Activated naive CD8-positive, alpha-beta T cell (primary cell): ENCODE results near the gene RELA.
A peak's percentile ranks its signal among the peaks of the same experiment; 100 is the strongest.

Experiments used
- H3K27ac Mint-ChIP-seq: one replicate; pipeline ENCODE4 v1.8.0; 2021; ENCODE audit warnings: mixed read lengths
- H3K27me3 Mint-ChIP-seq: one replicate; pipeline ENCODE4 v1.8.0; 2021; ENCODE audit warnings: mixed read lengths
- H3K36me3 Mint-ChIP-seq: one replicate; pipeline ENCODE4 v1.8.0; 2021; ENCODE audit warnings: mixed read lengths
- H3K4me1 Mint-ChIP-seq: one replicate; pipeline ENCODE4 v1.8.0; 2021; ENCODE audit warnings: low read depth, mixed read lengths
- H3K4me3 Mint-ChIP-seq: one replicate; pipeline ENCODE4 v1.8.0; 2021; ENCODE audit warnings: mild to moderate bottlenecking, mixed read lengths
- H3K9me3 Mint-ChIP-seq: one replicate; pipeline ENCODE4 v1.8.0; 2021; ENCODE audit warnings: low read depth, mixed read lengths

The RELA gene

DNA sequence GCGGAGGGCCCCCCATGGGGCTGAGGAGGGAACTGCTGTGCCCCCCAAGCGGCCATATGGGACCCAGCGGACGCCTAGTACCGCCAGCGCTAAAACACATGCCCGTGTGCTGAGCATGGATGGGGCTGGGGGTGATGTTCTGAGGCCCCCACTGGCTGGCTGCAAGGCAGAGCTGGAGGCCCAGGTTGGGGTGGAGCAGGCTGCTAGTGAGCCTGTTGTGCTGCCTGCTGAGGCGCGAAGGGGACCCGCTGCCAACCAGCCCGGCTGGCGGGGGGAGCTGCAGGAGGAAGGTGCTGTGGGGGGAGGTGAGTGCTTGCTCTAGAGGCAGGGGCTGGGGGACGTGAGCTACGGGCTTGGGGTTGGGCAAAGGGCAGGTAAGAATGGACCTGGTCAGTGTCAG, 44.0 kb downstream of the RELA start:
- peaks cover 20% of the 10 kb centered on the region for H3K4me1 Mint-ChIP-seq
- H3K27me3 Mint-ChIP-seq: no peaks in the 10 kb centered on the region
- H3K9me3 Mint-ChIP-seq: no peaks in the 10 kb centered on the region
- no peak overlapping the region for H3K27ac Mint-ChIP-seq
- peaks cover 5% of the 10 kb centered on the region for H3K36me3 Mint-ChIP-seq
- H3K4me3 Mint-ChIP-seq: no peak overlapping the region

DNA sequence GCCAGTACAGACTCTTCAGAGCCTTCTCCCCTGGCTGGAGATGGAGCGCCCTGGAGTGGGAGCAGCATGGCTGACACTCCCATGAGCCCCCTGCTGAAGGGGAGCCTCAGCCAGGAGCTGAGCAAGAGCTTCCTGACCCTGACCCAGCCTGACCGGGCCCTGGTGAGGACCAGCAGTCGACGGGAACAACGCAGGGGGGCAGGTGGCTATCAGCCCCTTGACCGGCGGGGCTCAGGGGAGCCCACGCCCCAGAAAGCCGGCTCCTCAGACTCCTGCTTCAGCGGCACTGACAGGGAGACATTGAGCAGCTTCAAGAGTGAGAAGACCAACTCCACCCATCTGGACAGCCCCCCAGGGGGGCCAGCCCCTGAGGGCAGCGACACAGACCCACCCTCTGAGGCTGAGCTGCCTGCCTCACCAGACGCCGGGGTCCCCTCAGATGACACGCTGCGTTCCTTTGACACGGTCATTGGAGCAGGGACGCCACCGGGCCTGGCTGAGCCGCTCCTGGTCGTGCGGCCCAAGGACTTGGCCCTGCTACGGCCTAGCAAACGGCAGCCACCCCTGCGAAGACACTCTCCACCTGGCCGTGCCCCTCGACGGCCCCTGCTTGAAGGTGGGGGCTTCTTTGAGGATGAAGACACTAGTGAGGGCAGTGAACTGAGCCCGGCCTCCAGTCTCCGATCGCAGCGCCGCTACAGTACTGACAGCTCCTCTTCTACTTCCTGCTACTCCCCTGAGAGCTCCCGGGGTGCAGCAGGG, 44.5 kb downstream of the RELA start:
- H3K36me3 Mint-ChIP-seq: peaks cover 5% of the 10 kb centered on the region
- peak overlapping the region; percentile 98 for H3K4me3 Mint-ChIP-seq
- peaks cover 21% of the 10 kb centered on the region for H3K4me1 Mint-ChIP-seq

DNA sequence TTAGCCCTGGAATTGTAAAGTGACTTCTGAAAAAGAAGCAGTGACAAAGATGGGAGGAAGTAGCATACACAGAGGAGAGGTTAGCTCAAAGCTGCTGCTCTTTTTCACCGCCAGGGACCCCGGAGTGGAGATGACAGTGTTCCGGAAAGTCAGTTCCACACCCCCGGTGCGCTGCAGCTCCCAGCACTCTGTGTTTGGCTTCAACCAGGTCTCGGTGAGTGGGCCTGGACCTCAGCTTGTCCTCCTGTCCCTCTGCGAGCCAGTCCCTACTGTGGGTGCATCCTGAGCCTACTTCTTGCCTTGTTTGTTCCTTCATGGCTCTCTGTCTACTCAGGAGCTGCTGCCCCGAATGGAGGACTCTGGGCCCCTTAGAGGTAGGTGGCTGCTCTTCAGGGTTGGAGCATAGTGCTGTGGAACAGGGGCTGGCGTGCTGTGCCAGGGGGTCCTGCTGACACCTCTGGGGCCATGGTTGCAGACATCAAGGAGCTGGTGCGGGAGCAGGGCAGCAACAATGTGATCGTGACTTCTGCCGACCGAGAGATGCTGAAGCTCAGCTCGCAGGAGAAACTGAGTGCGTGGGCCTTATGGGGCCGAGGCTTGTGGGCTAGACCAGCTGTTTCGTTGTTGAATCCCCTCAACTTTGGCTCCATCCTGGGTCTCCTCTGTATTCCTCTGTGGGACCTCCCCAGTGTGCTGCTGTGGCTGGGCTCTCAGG, 45.4 kb downstream of the RELA start:
- Mint-ChIP-seq H3K27ac (peak overlapping the region; percentile 89), H3K4me3 (peak overlapping the region; percentile 98), H3K9me3 (no peaks in the 10 kb centered on the region), H3K27me3 (no peaks in the 10 kb centered on the region), H3K36me3 (peaks cover 5% of the 10 kb centered on the region), H3K4me1 (peaks cover 29% of the 10 kb centered on the region)

More for the DNA sequence above, 44.5 kb downstream of the RELA start:
- Mint-ChIP-seq H3K9me3 (no peaks in the 10 kb centered on the region), H3K27me3 (no peaks in the 10 kb centered on the region), H3K27ac (no peak overlapping the region)

DNA sequence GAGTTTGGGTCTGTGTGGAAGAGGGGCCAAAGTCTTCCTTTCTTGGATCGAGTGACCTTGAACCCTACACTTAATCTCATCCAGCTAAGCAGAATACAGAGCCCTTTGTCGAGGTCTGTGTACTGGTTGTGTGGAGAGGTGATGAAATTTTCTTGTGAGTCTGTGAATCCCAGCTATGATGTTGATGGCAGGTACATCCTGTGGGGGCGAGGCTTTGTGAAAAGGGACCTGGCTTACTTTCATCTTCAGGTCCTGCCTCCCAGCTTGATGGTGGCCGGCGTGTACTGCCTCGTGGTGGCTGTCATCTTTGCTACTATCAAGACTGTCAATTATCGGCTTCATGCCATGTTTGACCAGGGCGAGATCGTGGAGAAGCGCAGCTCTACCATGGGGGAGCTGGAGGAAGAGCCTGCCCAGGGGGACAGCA, 46.1 kb downstream of the RELA start:
- no peaks in the 10 kb centered on the region for H3K9me3 Mint-ChIP-seq
- H3K36me3 Mint-ChIP-seq: peaks cover 5% of the 10 kb centered on the region
- H3K4me3 Mint-ChIP-seq: peak overlapping the region; percentile 98

DNA sequence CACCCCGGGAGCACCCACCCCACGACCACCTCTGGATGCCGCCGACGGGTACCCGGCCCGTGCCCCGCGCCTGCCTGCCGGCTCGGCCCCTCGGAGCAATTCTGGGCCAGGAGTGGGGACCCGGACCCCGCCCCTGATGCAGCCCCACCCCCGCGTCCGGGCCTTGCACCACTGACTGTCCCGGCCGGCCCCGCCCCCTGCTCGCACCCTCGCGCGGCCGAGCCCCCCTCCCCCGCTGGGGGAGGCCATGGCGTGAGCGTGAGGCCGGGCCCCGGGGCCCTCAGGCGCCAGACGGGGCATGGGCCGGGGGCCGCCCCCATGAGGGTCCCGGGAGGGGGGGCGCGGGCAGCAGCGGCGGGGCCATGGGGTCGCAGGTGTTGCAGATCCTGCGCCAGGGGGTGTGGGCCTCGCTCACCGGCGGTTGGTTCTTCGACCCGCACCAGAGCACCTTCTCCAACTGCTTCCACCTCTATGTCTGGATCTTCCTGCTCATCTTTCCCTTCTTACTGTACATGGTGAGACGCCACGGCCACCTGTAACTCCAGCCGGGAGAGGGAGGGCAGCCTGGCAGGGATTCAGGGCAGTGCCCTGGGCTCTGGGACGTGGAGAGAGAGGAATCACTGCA, 46.7 kb downstream of the RELA start:
- peak overlapping the region; percentile 97 for H3K27ac Mint-ChIP-seq
- peaks cover 5% of the 10 kb centered on the region for H3K36me3 Mint-ChIP-seq
- peak overlapping the region; percentile 98 for H3K4me3 Mint-ChIP-seq
- H3K9me3 Mint-ChIP-seq: no peaks in the 10 kb centered on the region
- no peaks in the 10 kb centered on the region for H3K27me3 Mint-ChIP-seq
- peaks cover 34% of the 10 kb centered on the region for H3K4me1 Mint-ChIP-seq

More for the DNA sequence above, 46.1 kb downstream of the RELA start:
- Mint-ChIP-seq H3K4me1 (peaks cover 34% of the 10 kb centered on the region), H3K27me3 (no peaks in the 10 kb centered on the region), H3K27ac (peak overlapping the region; percentile 89)

DNA sequence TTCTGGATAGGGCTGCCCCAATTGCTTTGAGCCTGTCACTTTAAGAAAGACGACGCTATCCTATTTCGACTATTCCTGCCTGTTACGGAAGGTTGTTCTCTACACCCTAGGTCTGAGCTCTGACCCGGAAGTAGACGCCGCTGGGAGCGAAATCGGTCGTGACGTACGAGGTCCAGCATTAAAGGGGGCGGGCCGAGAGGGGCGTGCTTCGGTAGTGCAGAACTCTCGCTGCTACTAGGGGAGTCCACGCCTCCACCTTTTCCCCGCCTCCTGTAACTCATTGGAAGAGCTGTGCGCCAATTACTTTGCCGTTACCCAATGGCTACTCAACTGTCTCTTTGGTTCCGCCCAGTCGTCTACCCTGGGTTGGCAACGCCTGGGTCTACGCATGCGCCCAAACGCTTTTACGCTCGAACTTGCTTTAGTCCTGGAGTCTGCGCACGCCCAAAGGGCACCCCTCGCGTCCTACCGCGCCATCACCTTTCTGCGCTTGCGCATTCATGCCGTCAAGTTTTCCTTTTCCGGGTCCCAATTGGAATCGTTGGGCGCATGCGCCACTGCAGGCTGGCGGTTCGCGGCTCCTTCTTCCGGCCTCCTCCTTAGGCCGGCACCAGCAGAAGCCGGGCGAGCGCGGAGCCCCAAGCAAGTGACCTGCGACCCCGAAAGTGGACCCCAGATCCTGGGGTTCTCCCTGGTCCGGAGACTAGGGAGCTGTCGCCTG, 47.3 kb downstream of the RELA start, which contains the start of gene PCNX3:
TSS of gene PCNX3 (plus strand) at position 548 of the 721 bp plus-strand sequence. CDS start 536 bp downstream, outside the sequence.
- no peaks in the 10 kb centered on the region for H3K27me3 Mint-ChIP-seq
- H3K27ac Mint-ChIP-seq: peak within 1 kb of the TSS; percentile 97
- peak within 1 kb of the TSS; percentile 98 for H3K4me3 Mint-ChIP-seq
- peaks cover 39% of the 10 kb centered on the region for H3K4me1 Mint-ChIP-seq
- peaks cover 5% of the 10 kb centered on the region for H3K36me3 Mint-ChIP-seq
- H3K9me3 Mint-ChIP-seq: no peaks in the 10 kb centered on the region

DNA sequence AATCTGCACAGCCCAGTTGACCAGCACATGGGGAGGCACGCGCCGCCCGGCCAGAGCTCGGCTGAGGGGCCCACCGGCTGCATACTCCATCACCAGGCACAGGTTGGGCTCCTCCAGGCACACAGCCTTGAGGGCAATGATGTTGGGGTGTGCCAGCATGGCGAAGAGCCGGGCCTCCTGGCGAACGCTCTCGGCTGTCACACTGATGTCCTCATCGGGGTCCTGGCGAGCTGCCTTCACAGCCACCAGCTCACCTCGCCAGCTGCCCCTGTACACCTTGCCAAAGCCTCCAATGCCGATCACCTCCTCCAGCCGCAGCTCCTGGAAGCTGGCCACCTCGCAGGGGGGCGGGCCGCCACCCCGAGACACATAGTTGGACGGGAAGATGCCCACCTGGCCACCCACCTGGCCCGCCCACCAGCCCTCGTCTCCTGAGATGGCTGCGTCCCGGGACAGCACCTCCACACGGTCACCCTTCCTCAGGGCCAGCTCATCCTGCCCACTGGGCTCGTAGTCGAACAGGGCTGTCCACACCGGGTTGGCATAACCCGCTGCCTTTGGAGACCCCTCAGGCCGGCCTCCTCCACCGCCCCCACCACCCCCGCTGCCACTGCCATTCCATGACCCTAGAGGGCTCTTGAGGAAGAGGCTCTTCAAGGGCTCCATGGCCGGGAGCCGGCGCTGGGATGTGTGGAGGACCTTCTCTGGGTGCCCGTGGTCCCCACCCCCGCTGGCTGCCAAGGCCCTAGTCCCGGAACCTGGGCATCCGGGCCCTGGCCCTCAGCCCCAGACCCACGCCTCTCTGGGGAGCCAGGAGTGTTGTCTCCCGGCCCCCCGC, 49.4 kb downstream of the RELA start:
- H3K27me3 Mint-ChIP-seq: no peaks in the 10 kb centered on the region
- peaks cover 5% of the 10 kb centered on the region for H3K36me3 Mint-ChIP-seq
- H3K4me1 Mint-ChIP-seq: peaks cover 46% of the 10 kb centered on the region
- peak overlapping the region; percentile 98 for H3K4me3 Mint-ChIP-seq
- peak overlapping the region; percentile 28 for H3K27ac Mint-ChIP-seq
- H3K9me3 Mint-ChIP-seq: no peaks in the 10 kb centered on the region

DNA sequence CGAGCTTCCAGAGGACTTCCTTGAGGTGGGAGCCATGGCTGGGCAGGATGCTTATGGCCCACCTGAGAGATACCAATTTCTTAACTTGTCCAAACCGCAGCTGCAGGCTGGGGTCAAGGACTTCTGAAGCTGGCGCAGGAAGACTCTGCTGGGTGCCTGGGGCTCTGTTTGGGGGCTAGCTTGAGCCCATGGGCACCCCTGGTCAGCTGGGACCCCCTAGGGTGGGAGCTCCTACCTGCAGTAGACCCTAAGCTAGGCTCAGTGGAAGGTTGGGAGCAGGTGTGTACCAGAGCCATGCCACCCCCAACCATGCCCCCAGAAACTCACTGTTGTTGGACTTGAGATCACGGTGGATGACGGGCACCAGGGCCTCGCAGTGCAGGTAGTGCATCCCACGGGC, 50.0 kb downstream of the RELA start:
- Mint-ChIP-seq H3K27ac (peak overlapping the region; percentile 90), H3K4me3 (peak overlapping the region; percentile 98), H3K27me3 (no peaks in the 10 kb centered on the region), H3K36me3 (peaks cover 5% of the 10 kb centered on the region), H3K4me1 (peaks cover 46% of the 10 kb centered on the region), H3K9me3 (no peaks in the 10 kb centered on the region)

DNA sequence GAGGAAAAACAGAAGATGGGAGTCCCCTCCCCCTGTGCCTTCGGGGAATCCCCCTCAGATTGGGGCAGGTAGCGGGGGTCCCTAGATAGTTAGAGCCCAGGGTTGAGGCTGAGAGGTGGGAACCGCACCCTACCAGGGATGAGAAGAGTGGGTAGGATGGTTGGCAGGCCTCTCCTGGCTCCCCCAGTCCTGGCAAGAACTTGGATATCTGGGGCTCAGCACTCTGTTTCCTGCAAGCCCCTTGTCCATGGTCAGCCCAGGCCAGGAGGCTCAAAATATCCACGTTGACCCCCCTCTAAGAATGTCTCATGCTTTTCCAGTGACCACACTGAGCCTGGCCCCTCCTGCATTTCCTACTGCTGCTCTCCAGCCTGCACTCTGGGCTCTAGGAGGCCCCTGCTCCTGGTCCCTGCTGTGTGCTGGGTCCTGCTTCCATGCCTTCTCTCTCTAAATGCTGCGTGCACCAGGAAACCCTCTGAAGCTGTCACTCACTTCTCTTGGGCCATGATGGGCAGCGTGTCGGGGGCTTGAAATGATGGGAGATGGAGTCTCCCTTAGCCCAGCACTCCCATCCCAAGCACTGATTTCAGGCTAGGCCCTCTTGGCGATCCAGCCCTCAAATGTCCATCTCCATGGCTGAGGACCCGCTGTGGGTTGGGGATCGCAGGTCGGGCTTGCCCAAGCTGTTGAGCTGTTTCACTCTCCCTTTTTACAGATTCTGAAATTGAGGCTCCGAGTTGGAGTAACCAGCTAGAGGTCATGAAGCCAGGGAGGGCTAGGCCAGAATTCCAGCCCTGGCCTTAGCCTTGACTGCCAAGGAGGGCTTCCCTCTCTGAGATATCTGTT, 50.7 kb downstream of the RELA start:
- peaks cover 41% of the 10 kb centered on the region for H3K4me1 Mint-ChIP-seq
- no peaks in the 10 kb centered on the region for H3K27me3 Mint-ChIP-seq
- H3K27ac Mint-ChIP-seq: peak overlapping the region; percentile 90
- peaks cover 5% of the 10 kb centered on the region for H3K36me3 Mint-ChIP-seq
- H3K4me3 Mint-ChIP-seq: peak overlapping the region; percentile 98
- no peaks in the 10 kb centered on the region for H3K9me3 Mint-ChIP-seq

DNA sequence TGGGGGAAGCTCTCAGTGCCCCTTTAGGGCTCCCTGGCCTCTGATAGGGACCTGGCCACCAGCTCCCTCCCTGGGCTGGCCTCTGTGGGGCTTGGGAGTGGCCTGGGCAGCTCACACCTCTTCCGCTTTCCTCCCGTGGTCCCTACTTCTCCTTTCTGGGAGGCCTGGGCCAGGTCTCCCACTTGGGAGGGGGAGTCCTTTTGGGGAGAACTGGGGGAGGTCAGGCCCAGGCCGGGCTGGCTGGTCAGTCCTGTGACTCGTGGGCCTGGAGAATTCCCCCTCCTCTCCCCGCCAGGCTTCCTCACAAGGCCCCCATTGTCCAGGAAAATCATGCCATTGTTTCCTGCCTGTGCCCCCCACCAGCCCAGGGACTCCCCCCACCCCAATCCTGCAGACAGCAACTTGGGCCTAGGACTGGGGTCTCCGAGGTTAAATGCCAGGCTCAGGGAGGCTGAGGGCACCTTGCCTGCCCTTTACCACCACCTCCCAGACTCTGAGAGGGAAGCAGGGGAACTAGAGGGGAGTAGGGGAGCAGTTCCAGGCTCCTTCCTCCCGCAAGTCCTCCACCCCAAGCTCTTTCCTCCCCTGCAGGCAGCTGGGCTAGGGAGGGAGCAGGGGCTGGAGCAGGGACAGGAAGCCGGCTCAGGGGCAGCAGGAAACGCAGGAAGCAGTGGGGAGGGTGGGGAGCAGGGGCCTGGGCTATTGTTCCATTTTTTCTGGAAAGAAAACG, 51.5 kb downstream of the RELA start:
- Mint-ChIP-seq H3K4me1 (peaks cover 34% of the 10 kb centered on the region), H3K36me3 (no peaks in the 10 kb centered on the region), H3K27ac (peak overlapping the region; percentile 84), H3K9me3 (no peaks in the 10 kb centered on the region), H3K27me3 (no peaks in the 10 kb centered on the region), H3K4me3 (peak overlapping the region; percentile 98)

DNA sequence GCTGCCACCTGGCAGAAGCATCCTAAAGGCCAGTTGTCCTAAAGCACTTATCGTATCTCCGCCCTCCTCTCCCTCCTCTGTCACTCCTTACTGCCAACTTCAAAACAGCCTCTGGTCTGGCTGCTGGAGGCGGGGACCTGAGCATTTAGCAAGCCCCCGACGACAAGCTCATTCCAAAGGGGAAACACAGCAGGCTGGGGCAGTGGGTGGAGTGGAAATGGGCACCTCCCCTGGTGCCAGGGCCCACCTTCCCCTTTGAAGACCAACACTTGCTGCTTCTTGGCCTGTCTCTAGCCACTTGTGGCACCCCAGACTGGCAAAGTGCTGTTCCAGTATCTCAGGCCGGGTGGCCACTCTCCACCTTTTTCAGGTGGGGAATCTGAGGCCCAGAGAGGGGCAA, 52.3 kb downstream of the RELA start:
- no peaks in the 10 kb centered on the region for H3K9me3 Mint-ChIP-seq
- no peaks in the 10 kb centered on the region for H3K27me3 Mint-ChIP-seq
- H3K4me3 Mint-ChIP-seq: peak overlapping the region; percentile 59
- H3K4me1 Mint-ChIP-seq: peaks cover 34% of the 10 kb centered on the region
- H3K27ac Mint-ChIP-seq: peak overlapping the region; percentile 84
- no peaks in the 10 kb centered on the region for H3K36me3 Mint-ChIP-seq

DNA sequence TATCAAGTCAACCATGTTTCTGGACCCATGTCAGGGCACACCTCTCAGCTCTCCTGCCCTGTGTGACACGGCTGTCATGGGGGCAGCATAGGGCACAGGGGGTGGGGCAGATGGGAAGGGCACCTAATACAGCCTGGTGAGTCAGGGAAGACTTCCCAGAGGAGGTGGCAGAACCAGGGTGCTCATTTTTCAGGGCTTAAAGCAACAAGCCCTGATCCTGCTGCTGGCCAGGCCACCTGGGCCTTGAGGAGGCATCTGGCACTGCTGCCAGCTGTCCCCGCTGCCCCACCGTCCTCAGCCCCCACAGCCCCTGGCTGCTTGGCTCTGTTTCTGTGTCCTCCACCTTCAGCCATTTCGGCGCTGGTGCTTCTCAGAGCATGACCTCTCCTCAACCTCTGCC, 53.1 kb downstream of the RELA start:
- H3K4me1 Mint-ChIP-seq: peaks cover 34% of the 10 kb centered on the region
- H3K4me3 Mint-ChIP-seq: peak overlapping the region; percentile 59
- no peaks in the 10 kb centered on the region for H3K36me3 Mint-ChIP-seq
- H3K27me3 Mint-ChIP-seq: no peaks in the 10 kb centered on the region
- peak overlapping the region; percentile 84 for H3K27ac Mint-ChIP-seq
- H3K9me3 Mint-ChIP-seq: no peaks in the 10 kb centered on the region

DNA sequence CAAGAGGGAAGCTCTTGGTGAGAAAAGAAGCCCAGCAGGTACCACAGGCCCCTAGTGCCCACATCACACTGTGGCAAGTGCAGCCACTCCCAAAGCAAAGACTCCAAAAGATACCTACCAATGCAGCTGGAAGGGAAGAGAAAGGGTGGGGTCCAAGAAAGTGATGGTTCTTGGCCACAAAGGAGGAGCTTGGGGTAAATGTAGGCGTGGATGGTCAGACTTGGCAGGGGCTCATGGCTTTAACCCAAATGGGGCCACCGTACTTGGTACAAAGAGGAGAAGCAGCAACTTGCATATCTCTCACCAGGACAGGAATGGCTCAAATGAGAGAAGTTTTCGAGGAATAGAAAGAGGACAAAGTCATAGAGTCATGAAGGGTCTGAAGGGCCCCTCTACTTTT, 53.5 kb downstream of the RELA start:
- Mint-ChIP-seq H3K4me3 (no peak overlapping the region), H3K9me3 (no peaks in the 10 kb centered on the region), H3K4me1 (peaks cover 34% of the 10 kb centered on the region), H3K27me3 (no peaks in the 10 kb centered on the region), H3K27ac (peak overlapping the region; percentile 46), H3K36me3 (no peaks in the 10 kb centered on the region)
